SW 1271 (cell line): ENCODE measurements around the gene SGPP1.
"Not testable (repeated sequence)": the region's sequence is repeated elsewhere in the genome, so short reads cannot be mapped to it uniquely, and the experiment has no call there.

ENCODE experiments used
- DNase-seq, 2 experiments: peaks; one replicate each; lab custom pipeline; 2025; lab: John Stamatoyannopoulos, UW

Gene SGPP1

GRCh38 chr14:63673886-63674497 lies 53.9 kb downstream of the SGPP1 start:
- DNase-seq = no peak

GRCh38 chr14:63673255-63673654 lies 54.6 kb downstream of the SGPP1 start:
- no peak for DNase-seq

- no peak for DNase-seq
Observed at GRCh38 chr14:63672417-63673180, 55.3 kb downstream of the SGPP1 start.

DNA sequence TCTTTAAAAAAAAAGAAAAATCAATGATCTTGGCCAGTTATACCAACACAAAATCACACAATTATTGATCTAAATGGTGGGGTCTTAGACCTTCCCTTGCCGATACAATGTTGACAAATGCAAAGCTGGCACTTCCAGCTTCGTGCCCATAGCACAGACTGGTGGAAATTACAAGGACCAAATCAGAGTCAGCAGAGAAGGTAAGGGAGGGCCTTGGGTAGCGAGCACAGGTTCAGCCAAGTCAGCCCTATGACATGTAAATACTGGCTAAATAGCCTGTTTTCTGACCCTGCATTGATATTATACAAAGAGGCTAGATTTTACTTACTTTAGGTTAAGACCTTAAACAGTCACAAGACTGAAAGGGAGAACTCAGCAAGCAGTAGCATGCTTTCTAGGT lies 55.9 kb downstream of the SGPP1 start:
- no peak for DNase-seq

- DNase-seq = no peak
Observed at GRCh38 chr14:63670692-63671091, 57.2 kb downstream of the SGPP1 start.

DNA sequence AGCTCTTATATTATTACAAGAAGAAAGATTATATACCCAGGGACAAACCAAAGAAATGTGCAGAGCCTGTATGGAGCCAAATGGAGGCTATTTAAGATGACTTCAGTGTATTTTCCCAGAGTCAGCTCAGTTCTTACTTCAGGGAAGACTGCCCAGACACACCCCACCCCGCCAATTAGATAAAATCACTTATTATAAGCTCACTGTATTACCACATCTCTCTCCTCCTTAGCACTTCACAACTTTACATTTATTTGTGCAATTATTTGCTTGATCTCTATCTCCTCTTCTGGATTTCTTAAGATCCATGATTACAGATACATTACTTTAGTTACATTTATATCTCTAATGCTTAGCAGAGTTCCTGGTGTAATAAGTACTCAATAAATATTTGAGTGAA lies 61.5 kb downstream of the SGPP1 start:
- DNase-seq = no peak

DNA sequence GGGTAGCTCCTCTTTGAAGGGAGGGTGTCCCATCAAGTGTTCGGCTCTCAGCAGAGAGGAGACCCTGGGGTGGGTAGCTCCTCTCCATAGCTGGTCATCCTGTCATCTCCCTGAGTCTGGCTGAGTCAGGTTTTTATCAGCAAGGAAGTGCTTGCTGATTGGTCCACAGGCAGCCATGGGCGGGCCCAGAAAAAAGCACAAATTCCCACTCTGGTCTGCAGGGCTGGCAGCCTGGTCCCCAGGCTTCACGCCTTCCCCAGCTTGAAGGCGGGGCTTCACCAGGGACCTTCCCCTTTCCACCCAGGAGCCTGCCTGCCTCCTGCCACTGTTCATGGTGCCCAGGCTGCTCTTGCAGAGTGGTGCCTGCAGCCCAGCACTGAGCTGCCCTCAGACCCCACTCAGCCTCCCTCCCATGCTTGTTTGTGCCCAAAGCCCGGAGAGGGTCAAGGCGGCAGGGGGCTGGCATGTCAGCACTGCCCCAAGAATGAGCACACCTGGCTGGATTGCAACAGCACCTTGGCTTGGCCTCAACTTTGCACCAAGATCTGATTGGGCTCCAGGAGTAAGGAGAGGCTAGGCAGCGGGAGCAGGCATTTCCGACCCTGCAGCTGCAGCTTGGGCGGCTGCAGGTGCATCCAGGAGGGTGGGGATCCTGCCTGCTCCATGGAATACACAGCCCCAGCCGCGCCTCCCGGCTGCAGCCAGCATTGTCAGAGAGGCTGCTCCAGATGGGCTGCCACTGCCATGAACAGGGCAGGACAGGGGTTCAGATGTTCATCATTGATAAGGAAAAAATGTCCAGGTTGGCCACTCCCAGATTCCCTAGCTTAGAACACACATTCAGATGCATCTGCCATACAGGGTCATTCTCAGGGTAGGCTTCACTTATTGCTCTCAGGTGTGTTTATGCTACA lies 64.2 kb downstream of the SGPP1 start:
- no peak for DNase-seq

DNA sequence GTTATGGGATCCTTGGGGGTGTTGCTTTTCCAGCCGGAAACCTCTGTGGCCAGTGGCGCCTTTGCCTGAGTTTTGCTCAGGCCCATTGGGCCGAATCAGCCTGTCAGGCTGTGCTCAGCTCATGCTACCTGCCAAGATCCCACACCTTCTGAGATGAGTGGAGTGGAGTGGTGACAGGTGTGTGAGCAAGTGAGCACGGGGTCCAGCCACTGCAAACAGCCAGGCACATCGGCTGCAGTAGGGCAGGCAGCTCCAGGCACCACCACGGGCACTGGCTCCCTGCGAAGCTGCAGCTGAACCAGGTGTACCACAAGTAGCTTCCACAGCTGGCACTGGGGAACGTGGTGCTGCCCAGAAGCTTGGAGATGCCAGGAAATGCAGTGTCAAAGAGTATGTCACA lies 65.1 kb downstream of the SGPP1 start:
- DNase-seq = no peak

- not testable (repeated sequence) for DNase-seq
Observed at GRCh38 chr14:63661881-63662280, 66.0 kb downstream of the SGPP1 start.

GRCh38 chr14:63659726-63660125 lies 68.1 kb downstream of the SGPP1 start:
- no peak for DNase-seq

GRCh38 chr14:63656194-63656593 lies 71.7 kb downstream of the SGPP1 start:
- no peak for DNase-seq

DNA sequence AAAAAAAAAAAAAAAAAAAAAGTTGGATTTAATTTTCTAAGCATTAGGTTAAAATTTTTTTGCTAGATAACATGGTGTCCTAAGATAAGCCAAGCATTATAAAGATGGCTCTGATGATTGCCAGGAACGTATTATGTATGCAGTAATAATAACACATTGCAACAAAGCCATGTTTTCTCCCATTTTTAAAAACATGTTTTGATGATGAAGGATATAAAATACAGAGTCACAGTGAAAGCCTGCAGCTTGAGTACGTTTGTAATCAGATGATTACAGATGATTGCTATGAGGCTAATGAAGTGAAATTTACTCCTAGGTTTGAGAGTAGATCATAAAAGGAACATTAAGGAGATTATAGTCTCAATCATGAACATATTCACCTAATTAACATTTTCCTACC lies 72.9 kb downstream of the SGPP1 start:
- no peak for DNase-seq

- DNase-seq = no peak
Observed at GRCh38 chr14:63654346-63654745, 73.5 kb downstream of the SGPP1 start.

DNA sequence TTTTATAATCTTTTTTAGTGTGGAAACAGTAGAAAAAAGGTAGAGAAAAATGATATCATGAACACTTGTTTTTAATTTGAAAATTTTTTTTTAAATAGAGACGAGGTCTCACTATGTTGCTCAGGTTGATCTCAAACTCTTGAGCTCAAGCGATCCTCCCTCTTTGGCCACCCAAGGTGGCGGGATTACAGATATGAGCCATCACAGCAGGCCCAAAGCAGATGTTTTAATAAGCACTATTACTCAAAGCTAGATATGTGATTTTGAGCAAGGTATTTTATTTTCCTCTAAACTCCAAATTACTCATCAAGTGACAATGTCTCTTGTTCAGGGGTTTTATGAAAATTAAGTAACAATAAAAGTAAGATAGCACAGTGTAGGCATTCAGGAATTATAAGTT lies 75.5 kb downstream of the SGPP1 start:
- DNase-seq = no peak

GRCh38 chr14:63650256-63650952 lies 77.5 kb downstream of the SGPP1 start:
- no peak for DNase-seq

DNA sequence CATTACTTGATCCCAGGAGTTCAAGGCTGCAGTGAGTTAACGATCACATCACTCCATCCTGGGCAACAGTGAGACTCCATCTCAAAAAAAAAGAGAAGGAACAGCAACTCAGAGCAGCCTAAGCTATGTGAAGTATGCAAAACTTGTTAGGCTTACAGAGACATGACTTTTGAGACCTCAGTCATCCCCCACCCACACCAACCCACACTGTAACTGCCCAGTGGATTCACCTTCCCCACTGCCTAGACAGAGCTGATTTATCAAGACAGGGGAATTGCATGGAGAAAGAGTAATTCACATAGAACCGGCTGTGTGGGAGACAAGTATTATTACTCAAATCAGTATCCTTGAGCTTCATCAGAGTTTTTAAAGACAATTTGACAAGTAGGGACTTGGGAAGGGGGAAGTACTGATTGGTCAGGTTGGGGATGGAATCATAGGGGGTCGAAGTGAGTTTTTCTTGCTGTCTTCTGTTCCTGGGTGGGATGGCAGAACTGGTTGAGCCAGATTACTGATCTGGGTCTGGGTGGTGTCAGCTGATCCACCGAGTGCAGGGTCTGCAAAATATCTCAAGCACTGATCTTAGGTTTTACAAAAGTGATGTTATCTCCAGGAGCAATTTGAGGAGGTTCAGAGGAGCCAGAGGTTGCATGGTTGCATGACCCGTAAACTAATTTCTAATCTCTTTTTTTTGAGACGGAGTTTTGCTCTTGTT lies 80.0 kb downstream of the SGPP1 start:
- no peak for DNase-seq

DNA sequence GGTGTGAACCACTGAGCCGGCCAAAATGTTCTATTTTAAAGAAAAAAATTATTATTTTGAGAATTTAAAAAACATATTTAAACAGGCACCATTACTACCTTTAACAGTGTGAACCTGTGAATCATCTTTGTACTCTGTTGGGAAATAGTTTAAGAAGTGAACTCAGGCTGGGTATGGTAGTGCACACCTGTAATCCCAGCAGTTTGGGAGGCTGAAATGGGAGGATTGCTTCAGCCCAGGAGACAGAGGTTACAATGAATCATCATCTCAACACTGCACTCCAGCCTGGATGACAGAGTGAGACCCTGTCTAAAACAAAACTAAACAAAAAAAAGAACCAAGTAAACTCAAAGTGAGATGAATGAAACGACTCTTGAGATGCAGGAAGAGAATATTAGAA lies 83.1 kb downstream of the SGPP1 start:
- DNase-seq = no peak

GRCh38 chr14:63642656-63643382 lies 85.0 kb downstream of the SGPP1 start:
- no peak for DNase-seq

DNA sequence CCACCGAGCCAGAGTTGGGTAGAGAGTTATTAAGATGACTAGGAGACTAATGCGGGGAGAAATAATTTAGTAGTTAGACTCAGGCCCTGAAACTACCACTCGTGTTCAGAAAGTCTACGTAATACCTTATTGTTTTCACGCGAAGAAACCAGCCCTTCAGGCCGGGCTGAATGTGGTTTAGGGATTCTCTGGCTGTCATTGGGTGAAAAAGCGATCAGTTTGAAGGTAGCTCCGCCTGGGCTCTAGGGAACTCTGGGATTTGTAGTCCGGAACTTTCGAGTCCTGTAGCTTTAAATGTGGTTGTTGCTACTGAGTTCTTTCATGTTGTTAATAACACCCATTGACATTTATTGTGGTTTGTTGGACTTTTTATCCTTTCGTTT lies 85.6 kb downstream of the SGPP1 start:
- peak; percentile 91 to 96 for DNase-seq

DNA sequence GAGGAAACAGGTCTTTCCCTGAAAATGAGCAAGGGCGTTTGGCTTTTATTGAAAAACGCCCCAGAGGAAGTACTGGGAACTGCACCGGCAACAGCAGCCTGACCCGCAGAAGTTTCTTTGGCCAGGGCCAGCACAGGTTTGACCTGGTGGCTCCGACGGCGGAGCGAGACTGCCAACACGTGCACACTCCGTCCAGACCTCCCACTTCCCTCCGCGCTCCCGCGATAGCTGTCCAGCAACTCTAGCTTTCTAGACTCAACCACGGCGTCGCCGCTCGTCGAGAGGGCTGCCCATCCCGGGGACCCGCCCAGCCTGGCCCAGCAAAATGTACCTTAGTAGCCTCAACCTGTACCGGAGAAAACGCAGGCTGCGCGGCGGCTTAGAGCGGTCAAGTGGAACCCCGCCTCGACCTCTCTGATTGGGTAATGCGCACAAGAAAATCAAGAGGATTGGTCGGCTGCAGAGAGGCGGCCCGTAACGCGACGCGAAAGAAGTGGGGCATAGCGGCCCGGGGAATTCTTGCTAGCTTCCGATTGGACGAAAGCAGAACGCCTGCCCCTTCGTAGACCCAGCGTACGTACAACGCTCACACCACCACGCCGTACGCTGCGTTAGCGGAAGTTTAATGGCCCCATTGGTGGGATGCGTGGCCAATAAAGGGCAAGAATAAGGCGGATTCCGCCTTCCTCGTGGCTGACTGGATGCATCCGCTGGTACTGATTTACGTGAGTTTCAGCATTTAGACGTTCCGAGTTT lies 86.2 kb downstream of the SGPP1 start, which contains the start of gene WDR89:
Gene WDR89 (minus strand): TSS at position 399 of the 756 bp plus-strand sequence. CDS start 41,929 bp downstream, outside the sequence.
- DNase-seq = peak; percentile 98 to 99
